Psoas muscle (tissue), 8 donors: Measurements from ENCODE around the gene CACNA1C. TPM values are rescaled to one million over a fixed set of nuclear protein-coding genes. Genes with fewer than 3 reads are reported as not detected.

Source experiments
- ATAC-seq, 4 donors: fragments of 200-7000 bp; cut with Tn5 transposase; one replicate each; pipeline ENCODE4 v1.9.1; 2020; ENCODE audit warnings: moderate library complexity in 3 of 4, mild to moderate bottlenecking in 2 of 4
- DNase-seq, 2 donors: peaks; one replicate each; pipeline ENCODE4 v3.0.0-alpha.2; 2020
- H3K27ac ChIP-seq: fragments of 200-600 bp; one replicate; pipeline ENCODE4 v1.8.0; 2022
- H3K27me3 ChIP-seq, 3 donors: fragments of 200-600 bp in 1 of 3; one replicate each; pipeline versions ENCODE4 v1.6.1 to v1.8.0; 2013 to 2022; ENCODE audit warnings: low read length in 2 of 3, mild to moderate bottlenecking in 2 of 3, moderate library complexity in 1 of 3; ENCODE audit not compliant: insufficient read depth in 3 of 3
- H3K36me3 ChIP-seq, 2 donors: fragments of 200-600 bp in 1 of 2; one replicate each; pipeline versions ENCODE4 v1.6.1 to v1.8.0; 2013 to 2022; ENCODE audit warnings: low read depth in 1 of 2, mild to moderate bottlenecking in 1 of 2, moderate library complexity in 1 of 2; ENCODE audit not compliant: insufficient read depth in 1 of 2
- H3K4me1 ChIP-seq: fragments of 200-600 bp; one replicate; pipeline ENCODE4 v1.8.0; 2022
- H3K4me3 ChIP-seq: fragments of 200-600 bp; one replicate; pipeline ENCODE4 v1.8.0; 2022; ENCODE audit warnings: mild to moderate bottlenecking
- H3K9me3 ChIP-seq: fragments of 200-600 bp; one replicate; pipeline ENCODE4 v1.8.0; 2022
- WGBS, 3 donors: extraction: QIAGEN DNeasy Blood & Tissue Kit; methylation state at CpG; one replicate each; pipeline versions ENCODE4 v1.1.6 to v1.1.7; 2013; 5-methylcytosine and 5-hydroxymethylcytosine counted together
- intact Hi-C, 2 donors: fragments of 100-400 bp; cut with DNase I; formaldehyde crosslinking; loops; one replicate each; pipeline versions ENCODE4 v1.11.0 to v1.14.2; 2022
- polyA plus RNA-seq, 3 donors: library from polyadenylated mRNA; stranded (reverse); fragments of 200-250 nt; gene quantifications; one replicate each; pipeline ENCODE4 v1.2.3, GENCODE V29; 2013
- total RNA-seq, 4 donors: library from RNA; stranded (reverse); fragmentation: NEBNext Ultra II Directional in 2 of 4; extraction: Animal tissue kit (Norgen Biotek cat#: 25700) in 2 of 4; gene quantifications; one replicate each; pipeline versions ENCODE4 v1.2.1 to v1.2.4, GENCODE V29; 2021 to 2023
- TF ChIP-seq, protein P1 (sequence below): fragments of 200-600 bp; IDR thresholded peaks from one replicate; pipeline ENCODE4 v1.8.0; 2022; ENCODE audit warnings: antibody characterized with exemption
- donor health status: healthy with polysubstance abuse.
- donor health status: DM: no; HTN: no; CAD: no; lungs with moderate emphysema.
- donor health status: Bipolar disorder and iron deficiency.
- donor health status: healthy.
- donor health status: DM: yes; HTN: yes; CAD: no.
- donor health status: DM: no; HTN: no; CAD: no.
- donor health status: DM: no; HTN: no; CAD: no.
- donor health status: DM: yes; HTN: yes; CAD: no.

The CACNA1C gene
- total and polyA plus RNA-seq, 7 donors = 0.26 to 2.9 (median 0.95) TPM

DNA sequence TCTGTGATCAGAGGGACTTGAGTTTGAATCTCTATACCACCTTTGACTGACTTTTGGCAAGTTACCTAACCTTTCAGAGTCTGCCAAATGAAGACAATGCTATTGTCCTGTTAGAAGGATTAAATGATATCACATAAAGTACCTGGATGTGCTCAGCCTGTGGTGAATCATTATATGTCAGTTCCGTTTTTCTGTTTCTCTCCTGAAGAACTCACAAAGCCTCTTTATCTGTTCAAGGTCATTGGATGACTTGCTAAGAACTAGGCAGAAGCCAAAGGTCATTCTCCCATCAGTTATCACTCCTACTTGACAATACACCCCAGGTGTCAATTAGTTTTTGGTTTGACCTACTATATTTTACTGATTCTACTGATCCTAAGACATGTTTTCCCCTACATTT is 174.6 kb downstream of the CACNA1C start:
- Histone ChIP-seq H3K27me3 (peaks cover 0 to 18% (median 0%) of the 10 kb centered on the region in 3 donors), H3K9me3 (no peaks in the 10 kb centered on the region), H3K27ac (no peak overlapping the region), H3K4me1 (no peaks in the 10 kb centered on the region), H3K4me3 (no peak overlapping the region), H3K36me3 (no peaks in the 10 kb centered on the region)
- ATAC-seq = no peak
- TF ChIP-seq, protein P1, sequence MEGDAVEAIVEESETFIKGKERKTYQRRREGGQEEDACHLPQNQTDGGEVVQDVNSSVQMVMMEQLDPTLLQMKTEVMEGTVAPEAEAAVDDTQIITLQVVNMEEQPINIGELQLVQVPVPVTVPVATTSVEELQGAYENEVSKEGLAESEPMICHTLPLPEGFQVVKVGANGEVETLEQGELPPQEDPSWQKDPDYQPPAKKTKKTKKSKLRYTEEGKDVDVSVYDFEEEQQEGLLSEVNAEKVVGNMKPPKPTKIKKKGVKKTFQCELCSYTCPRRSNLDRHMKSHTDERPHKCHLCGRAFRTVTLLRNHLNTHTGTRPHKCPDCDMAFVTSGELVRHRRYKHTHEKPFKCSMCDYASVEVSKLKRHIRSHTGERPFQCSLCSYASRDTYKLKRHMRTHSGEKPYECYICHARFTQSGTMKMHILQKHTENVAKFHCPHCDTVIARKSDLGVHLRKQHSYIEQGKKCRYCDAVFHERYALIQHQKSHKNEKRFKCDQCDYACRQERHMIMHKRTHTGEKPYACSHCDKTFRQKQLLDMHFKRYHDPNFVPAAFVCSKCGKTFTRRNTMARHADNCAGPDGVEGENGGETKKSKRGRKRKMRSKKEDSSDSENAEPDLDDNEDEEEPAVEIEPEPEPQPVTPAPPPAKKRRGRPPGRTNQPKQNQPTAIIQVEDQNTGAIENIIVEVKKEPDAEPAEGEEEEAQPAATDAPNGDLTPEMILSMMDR = no peak
- 53 to 76% (median 64%) methylated on average over 1 of the region's 1 CpG for WGBS, 3 donors
- no peak for DNase-seq
- intact Hi-C loops = no loop called here

DNA sequence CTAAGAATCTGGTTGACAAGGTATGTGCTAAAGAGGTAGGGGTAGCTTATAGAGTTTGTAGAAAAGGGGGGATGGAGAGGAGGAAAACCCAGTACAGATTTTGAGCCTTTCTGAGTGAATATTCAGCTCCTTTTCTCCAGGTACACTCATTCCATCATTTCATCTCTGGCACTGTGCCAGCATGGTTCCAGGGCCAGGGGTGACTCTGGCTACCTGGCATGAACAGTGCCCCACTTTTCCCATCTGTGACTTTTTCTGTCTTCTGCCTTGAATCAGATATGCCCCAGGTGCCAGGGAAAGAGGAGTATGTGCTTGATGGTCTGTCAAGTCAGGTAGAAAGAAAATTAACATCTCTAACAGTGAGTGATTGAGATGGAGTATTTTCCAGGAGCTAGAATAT is 175.7 kb downstream of the CACNA1C start:
- intact Hi-C loops = no loop called here

DNA sequence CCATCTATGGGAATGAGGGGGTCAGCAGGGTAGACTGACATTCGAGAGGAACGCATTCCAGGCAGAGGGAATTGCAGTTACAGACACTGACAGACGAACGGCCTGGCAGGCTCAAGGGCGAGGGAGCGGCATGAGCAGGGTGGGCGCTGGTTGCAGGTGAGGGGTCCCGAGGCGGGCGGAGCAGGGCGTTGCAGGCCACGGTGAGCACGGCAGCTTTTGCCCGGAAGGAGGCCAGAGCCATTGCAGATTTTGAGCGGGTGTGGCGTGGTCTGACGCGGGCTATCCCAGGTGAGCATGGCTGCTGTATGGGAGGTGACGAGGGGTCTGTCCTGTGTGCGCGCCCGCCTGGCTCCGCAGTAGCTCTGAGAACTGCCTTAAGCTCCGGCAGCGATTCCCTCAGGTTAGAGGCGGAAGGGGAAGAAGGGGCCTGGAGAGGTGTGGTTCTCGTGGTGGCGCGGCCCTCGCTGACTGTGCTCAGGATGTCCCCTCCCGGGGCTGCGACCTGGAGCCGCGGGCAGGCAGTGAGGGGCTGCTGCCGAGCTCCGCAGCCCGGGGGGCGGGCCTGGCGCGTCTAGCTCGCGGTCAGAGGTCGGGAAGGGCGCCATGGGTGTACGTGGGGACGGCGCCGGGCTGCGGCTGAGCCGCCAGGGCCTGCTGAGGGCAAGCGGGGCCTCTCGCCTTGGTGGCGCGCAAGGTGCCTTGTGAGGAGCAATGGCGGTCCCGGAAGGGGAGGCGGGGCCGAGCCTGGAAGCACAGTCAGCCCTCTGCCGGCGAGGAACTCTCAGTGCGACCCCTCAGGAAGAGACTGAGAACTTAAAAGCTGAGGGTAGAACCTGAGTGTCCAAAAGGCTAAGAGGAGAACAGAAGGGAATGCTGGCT is 177.1 kb downstream of the CACNA1C start:
- peaks cover 0 to 33% (median 0%) of the 10 kb centered on the region in 3 donors for H3K27me3 ChIP-seq
- no peak overlapping the region for H3K27ac ChIP-seq
- no peaks in the 10 kb centered on the region for H3K9me3 ChIP-seq
- ATAC-seq (no peak), DNase-seq (no peak)
- no peaks in the 10 kb centered on the region for H3K4me1 ChIP-seq
- TF ChIP-seq, protein P1 = no peak
- intact Hi-C loops = no loop called here
- H3K4me3 ChIP-seq = no peak overlapping the region
- no peaks in the 10 kb centered on the region for H3K36me3 ChIP-seq
- 78 to 79% (median 79%) methylated on average over 56 to 61 of the region's 61 CpGs for WGBS, 3 donors

More for the DNA sequence above, 175.7 kb downstream of the CACNA1C start:
- Histone ChIP-seq H3K4me3 (no peak overlapping the region), H3K27me3 (peaks cover 0 to 29% (median 0%) of the 10 kb centered on the region in 3 donors), H3K36me3 (no peaks in the 10 kb centered on the region), H3K9me3 (no peaks in the 10 kb centered on the region), H3K4me1 (no peaks in the 10 kb centered on the region), H3K27ac (no peak overlapping the region)
- ATAC-seq = no peak
- TF ChIP-seq, protein P1 = no peak
- DNase-seq = no peak

DNA sequence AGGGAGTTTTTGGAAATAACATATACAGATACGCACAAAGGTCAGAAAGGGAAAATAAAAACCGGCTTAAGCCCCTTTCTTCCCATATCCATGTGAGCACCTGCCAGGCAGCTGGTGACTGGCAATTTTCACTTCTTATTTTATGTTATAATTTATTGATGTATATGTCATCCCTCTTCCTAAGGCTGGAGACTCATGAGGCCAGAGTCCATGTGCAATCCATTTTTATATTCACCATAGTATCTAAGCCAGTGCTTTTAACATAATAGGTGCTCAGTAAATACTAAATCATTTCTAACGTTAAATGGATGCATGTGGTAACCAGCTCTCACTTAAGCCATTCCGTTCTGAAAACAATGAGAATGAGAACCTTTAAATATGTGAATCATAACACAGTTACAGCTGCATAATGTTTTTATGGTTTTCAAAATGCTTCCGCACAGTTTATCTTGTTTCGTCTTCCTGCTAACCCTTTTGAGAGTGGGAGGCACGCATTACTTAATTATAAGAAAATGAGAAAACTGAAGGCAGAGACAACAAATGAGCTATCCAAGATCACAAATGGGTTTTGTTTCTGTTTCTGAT is 178.3 kb downstream of the CACNA1C start:
- H3K4me3 ChIP-seq = no peak overlapping the region
- peaks cover 0 to 36% (median 0%) of the 10 kb centered on the region in 3 donors for H3K27me3 ChIP-seq
- TF ChIP-seq, protein P1 = no peak
- H3K27ac ChIP-seq = no peak overlapping the region
- WGBS, 3 donors = 30 to 52% (median 42%) methylated on average over 7 of the region's 7 CpGs
- no peaks in the 10 kb centered on the region for H3K36me3 ChIP-seq
- DNase-seq = no peak
- no peak for ATAC-seq
- H3K4me1 ChIP-seq = no peaks in the 10 kb centered on the region
- intact Hi-C loops = no loop called here
- no peaks in the 10 kb centered on the region for H3K9me3 ChIP-seq
